MG63 (cell line): ENCODE data around the gene ALOX12B. TPM values are rescaled to one million over a fixed set of nuclear protein-coding genes. Genes with fewer than 3 reads are reported as not detected.
"Not testable (repeated sequence)": the region's sequence is repeated elsewhere in the genome, so short reads cannot be mapped to it uniquely, and the experiment has no call there.

Experiments used
- DNase-seq: peaks from one replicate; pipeline ENCODE4 v3.0.0-alpha.2; 2020
- H3K27me3 ChIP-seq: fragments of 250-450 bp; sonication (Bioruptor Pico); 2 replicates; pipeline ENCODE4 v1.5.1; 2020; ENCODE audit warnings: mild to moderate bottlenecking, moderate library complexity
- H3K36me3 ChIP-seq: fragments of 250-450 bp; sonication (Bioruptor Pico); 2 replicates; pipeline ENCODE4 v1.5.1; 2020; ENCODE audit warnings: mild to moderate bottlenecking, moderate library complexity
- H3K4me3 ChIP-seq: fragments of 250-450 bp; sonication (Bioruptor Pico); 2 replicates; pipeline ENCODE4 v1.5.1; 2020; ENCODE audit warnings: mild to moderate bottlenecking, moderate library complexity
- H3K9me3 ChIP-seq: fragments of 250-450 bp; sonication (Bioruptor Pico); 2 replicates; pipeline ENCODE4 v1.5.1; 2020; ENCODE audit warnings: mild to moderate bottlenecking, moderate library complexity
- total RNA-seq: library from RNA; depleted of rRNA; stranded (reverse); fragments of >200 nt; shearing (Covaris generic); gene quantifications from 2 replicates; pipeline ENCODE4 v1.2.3, GENCODE V29; 2014; ENCODE audit warnings: low replicate concordance

The ALOX12B gene
- total RNA-seq, 1 experiment from 2014 or later: not detected

GRCh38 chr17:8121407-8121680 lies 33.8 kb upstream of the ALOX12B start:
- Histone ChIP-seq H3K36me3 (no peaks in the 10 kb centered on the region), H3K27me3 (peaks cover 28% of the 10 kb centered on the region), H3K4me3 (peak overlapping the region; percentile 80), H3K9me3 (no peaks in the 10 kb centered on the region)
- no peak for DNase-seq

GRCh38 chr17:8120520-8121406 lies 33.2 kb upstream of the ALOX12B start:
- Histone ChIP-seq H3K36me3 (no peaks in the 10 kb centered on the region), H3K4me3 (peak overlapping the region; percentile 80), H3K9me3 (no peaks in the 10 kb centered on the region), H3K27me3 (peaks cover 28% of the 10 kb centered on the region)
- DNase-seq: peak; percentile 74

DNA sequence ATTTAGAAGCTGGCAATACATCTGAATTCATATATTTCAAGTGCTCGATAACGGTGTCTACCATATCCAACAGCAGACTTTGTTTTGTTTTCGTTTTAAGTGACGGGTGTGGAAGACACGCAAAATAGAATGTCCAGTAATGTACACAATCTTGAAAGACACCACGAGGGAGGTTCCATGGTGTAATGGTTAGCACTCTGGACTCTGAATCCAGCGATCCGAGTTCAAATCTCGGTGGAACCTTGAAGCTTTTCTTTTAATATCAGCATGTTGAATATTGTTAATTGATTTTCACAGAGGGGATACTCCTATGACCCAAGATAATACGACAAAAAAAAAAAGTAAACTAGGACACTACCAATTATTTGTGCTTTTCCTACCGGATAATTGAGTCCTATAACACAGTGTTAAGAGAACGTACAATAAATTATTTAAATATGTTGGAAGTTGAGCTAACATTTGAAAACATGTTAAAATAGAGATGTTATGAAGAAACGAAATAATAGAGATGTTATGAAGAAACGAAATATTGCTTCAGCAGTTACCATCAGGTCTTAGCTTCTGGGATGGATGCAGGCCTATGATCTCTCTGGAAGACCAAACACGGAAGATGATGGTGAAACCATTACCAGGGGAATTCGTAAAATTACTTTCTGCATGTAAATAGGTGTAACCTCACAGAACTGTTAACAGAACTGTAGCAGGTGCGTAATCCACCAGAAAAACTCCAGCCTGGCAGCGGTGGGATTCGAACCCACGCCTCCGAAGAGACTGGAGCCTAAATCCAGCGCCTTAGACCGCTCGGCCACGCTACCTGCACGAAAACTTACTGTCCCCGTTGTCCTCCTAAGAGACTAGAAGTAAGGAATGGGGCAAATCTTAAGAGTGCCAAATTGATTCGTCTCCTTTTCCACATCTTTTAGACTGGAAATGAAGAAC lies 32.3 kb upstream of the ALOX12B start:
- Histone ChIP-seq H3K9me3 (no peaks in the 10 kb centered on the region), H3K36me3 (no peaks in the 10 kb centered on the region), H3K4me3 (peak overlapping the region; percentile 80), H3K27me3 (peaks cover 25% of the 10 kb centered on the region)
- DNase-seq: peak; percentile 85

DNA sequence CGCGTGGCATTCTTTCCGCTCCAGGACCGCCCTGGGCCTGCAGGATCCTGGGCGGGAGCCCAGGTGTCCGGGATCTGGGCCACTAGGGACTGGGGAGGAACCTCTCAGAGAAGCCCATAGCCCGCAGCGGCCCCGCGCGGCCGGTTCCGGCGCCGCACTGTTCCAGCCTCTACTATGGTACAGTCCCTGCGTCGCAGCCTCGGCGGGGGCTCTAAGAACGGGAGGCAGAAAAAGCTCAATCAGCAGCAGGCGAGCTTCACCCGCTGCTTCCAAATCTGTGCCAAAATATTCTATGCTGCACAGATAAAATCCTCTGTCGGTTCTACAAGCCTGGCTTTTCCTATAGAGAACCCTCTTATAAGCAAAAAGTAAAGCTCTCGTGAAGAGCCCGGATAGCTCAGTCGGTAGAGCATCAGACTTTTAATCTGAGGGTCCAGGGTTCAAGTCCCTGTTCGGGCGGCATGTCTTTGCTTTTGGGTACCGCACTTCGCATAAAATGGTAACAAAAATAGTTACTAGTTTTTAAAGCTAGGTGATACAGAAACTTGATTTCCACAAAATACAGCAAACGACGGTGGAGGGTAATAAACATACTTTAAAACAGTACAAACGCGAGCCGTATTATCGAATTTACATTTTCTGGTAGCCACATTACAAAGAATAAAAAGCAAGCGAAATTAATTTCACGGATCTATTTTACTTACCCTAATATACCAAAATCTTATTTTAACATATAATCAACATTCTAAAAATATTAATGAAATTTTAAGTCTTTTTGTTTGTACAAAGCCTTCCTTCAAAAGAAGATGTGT lies 31.5 kb upstream of the ALOX12B start:
- Histone ChIP-seq H3K27me3 (peaks cover 17% of the 10 kb centered on the region), H3K4me3 (peak overlapping the region; percentile 80), H3K36me3 (no peaks in the 10 kb centered on the region), H3K9me3 (no peaks in the 10 kb centered on the region)
- peak; percentile 93 for DNase-seq

GRCh38 chr17:8117980-8118768 lies 30.7 kb upstream of the ALOX12B start, which contains the start of gene ALOXE3:
Gene ALOXE3, minus strand, starts transcription at chr17:8118514. Its CDS starts 524 bp downstream, at chr17:8117990.
- Histone ChIP-seq H3K27me3 (peaks cover 9% of the 10 kb centered on the region), H3K36me3 (no peaks in the 10 kb centered on the region), H3K9me3 (no peaks in the 10 kb centered on the region), H3K4me3 (peak within 1 kb of the TSS; percentile 80)
- peak; percentile 66 for DNase-seq

DNA sequence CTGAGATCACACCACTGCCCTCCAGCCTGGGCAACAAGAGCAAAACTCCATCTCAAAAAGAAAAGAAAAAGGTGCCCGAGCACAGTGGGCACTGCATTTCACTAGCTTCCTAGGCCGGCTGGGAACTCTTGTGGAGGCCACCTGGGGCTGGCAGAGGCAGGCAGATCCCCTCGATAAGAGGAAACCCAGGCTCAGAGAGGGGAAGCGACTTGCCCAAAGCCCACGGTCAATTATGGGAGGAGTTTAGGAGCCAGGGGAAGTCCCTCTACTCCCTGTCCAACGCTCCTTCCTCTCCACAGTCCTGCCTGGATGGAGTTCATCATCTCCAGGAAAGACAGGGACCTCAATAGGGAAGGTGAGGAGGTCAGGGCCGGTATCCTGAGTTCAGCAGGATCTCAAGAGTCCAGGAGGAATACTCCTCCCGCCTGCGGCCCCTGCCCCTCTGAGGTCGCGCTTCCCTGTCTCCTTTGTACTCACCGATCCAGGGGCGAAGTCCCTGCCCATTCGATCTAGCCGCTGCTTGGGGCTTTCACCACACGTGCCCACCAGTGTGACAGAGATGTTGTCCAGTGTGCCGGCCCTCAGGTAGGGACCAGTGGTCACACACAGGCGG lies 30.0 kb upstream of the ALOX12B start:
- peaks cover 3% of the 10 kb centered on the region for H3K27me3 ChIP-seq
- H3K9me3 ChIP-seq: no peaks in the 10 kb centered on the region

GRCh38 chr17:8116776-8117175 lies 29.3 kb upstream of the ALOX12B start:
- DNase-seq: no peak
- Histone ChIP-seq H3K4me3 (no peak overlapping the region), H3K9me3 (no peaks in the 10 kb centered on the region), H3K36me3 (no peaks in the 10 kb centered on the region), H3K27me3 (peaks cover 3% of the 10 kb centered on the region)

More for the DNA sequence above, 30.0 kb upstream of the ALOX12B start:
- no peaks in the 10 kb centered on the region for H3K36me3 ChIP-seq
- H3K4me3 ChIP-seq: peak overlapping the region; percentile 80
- DNase-seq: no peak

DNA sequence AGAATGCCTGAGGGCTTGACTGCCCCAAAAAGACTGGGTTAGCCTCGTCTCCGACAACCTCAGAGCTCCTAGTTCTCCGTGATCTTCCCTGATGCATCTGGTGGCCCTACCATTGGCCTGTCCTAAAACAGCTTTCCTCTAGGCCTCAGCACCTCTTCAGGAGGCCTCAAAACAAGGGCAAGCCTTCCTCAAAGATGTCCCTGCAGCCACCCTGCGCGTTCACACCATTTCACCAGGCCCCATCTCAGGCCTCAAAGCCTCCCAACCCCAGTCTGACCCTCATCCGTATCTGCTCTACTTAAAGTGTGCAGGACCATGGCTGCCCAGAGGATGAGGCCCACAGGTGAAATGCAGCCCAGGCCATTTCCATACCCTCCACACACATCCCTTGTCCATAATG lies 23.4 kb upstream of the ALOX12B start:
- Histone ChIP-seq H3K9me3 (no peaks in the 10 kb centered on the region), H3K4me3 (no peak overlapping the region), H3K27me3 (peaks cover 3% of the 10 kb centered on the region; the same call in 1 of the 2 replicates), H3K36me3 (no peaks in the 10 kb centered on the region)
- no peak for DNase-seq

DNA sequence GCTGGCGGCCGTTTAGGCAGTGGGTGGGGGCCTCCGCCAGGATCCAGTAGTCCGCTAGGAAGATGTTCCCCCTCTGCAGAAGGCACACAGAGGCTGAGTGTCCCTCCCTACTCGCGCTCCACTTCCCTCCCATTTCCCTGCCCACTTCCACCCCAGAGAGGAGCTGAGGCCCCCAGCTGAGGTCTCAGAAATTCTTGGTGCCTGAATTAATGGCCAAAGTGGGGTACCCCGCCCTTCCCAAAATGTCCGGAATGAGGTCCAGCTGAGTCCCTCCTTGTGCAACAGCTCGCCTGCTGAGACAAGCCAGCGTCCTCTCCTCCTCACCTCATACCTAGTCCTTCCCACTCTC lies 22.9 kb upstream of the ALOX12B start:
- Histone ChIP-seq H3K4me3 (no peak overlapping the region), H3K9me3 (no peaks in the 10 kb centered on the region), H3K27me3 (peaks cover 3% of the 10 kb centered on the region; the same call in 1 of the 2 replicates), H3K36me3 (no peaks in the 10 kb centered on the region)
- DNase-seq: no peak

DNA sequence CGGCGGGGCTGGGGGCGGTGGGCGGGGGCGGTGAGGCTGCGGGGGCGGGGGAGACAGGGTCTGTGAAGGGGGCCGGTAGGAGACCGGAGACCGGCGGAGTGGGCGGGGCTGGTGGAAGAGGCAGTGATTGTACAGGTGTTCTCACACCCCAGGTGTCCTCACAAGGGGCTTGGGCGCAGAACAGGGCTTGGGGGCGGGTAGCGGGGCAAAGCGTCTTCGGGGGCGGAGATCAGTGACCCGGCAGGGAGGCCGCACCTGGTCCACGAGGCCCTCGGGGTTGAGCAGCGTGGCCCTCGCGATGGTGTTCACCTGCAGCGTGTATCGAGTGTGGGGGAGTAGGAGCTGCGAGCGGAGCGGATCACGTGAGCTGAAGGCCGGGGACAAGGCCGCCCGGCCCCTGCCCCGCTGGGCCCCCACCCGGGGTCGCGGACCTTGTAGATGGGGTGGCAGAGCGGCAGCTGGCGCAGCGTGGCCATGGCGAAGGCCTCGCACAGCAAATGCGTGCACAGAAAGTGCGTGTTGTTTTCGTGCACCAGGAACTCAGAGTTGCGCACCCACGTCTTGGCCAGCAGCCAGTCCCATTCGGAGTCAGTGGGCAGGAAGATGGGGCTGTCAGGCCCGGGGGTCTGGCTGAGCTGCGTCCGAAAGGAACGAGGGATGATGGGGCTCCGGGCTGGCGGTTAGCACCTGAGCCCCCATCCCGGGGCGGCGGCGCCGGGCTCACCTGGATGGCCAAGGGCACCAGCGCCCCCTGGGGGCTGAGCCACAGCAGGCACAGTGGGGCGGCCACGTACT lies 22.3 kb upstream of the ALOX12B start:
- no peak overlapping the region for H3K4me3 ChIP-seq
- no peaks in the 10 kb centered on the region for H3K9me3 ChIP-seq
- DNase-seq: peak; percentile 23
- H3K27me3 ChIP-seq: 0 out of 2 replicates have a peak, but pooled peaks cover under 1% of the 10 kb centered on the region
- H3K36me3 ChIP-seq: no peaks in the 10 kb centered on the region

DNA sequence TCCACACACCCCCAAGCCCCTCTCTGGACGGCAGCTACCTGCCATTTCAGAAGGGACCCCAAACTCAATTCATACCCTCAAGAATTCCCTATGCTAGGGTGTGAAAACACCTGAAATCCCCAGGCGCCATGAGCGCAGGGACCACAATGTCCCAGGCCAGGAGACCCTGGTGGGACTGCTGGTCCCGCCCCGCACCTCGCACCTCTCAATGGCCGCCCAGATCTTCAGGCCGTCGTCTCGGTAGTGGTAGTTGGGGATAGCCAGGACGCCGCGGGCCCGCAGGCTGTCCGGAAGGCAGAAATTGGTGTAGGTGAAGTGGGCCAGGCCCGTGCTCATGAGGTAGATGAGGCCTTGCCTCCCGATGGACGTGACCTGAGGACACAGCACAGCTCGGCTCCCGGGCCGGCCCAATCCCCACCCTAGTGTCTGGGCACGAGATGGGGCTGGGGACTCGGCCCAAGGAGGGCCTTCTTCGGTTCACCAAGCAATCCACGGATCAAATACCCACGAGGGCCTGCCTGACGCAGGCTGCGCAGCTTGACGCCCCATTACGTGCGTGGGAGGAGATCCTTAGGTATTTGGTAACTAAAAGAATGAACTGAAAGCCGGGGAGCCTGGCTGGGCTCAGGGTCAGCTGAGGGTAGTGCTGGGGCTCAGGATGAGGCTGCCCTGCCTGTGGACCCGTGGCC lies 21.6 kb upstream of the ALOX12B start:
- H3K9me3 ChIP-seq: no peaks in the 10 kb centered on the region
- H3K36me3 ChIP-seq: no peaks in the 10 kb centered on the region
- no peak overlapping the region for H3K4me3 ChIP-seq
- no peak for DNase-seq
- no peaks in the 10 kb centered on the region for H3K27me3 ChIP-seq

GRCh38 chr17:8106980-8107379 lies 19.5 kb upstream of the ALOX12B start:
- H3K36me3 ChIP-seq, H3K27me3 ChIP-seq, DNase-seq, H3K9me3 ChIP-seq, H3K4me3 ChIP-seq: not testable (repeated sequence)

DNA sequence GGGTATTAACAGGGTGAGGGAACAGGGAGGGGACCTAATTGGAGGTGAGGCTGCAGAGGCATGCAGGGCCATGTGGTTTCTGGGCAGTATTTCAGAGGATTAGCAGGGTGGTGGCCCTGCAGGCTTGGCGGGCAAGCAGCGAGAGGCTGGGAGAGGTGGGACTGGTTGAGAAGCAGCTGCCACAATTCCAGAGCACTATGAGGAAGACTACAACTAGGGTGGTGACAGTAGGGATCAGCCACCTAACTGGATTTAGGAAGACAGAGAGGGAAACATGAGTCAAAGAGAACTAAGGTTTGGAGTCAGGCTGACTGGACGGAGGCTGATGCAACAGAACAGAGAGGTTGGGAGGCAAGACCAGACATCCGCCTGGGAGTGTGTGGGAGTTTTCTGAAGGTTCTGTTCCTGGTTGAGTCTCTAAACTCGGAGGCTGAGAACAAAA lies 18.5 kb upstream of the ALOX12B start:
- H3K36me3 ChIP-seq: no peaks in the 10 kb centered on the region
- DNase-seq: peak; percentile 32
- no peaks in the 10 kb centered on the region for H3K27me3 ChIP-seq
- no peaks in the 10 kb centered on the region for H3K9me3 ChIP-seq
- no peak overlapping the region for H3K4me3 ChIP-seq

GRCh38 chr17:8104911-8105310 lies 17.4 kb upstream of the ALOX12B start:
- no peak overlapping the region for H3K4me3 ChIP-seq
- H3K36me3 ChIP-seq: no peaks in the 10 kb centered on the region
- no peaks in the 10 kb centered on the region for H3K27me3 ChIP-seq
- no peaks in the 10 kb centered on the region for H3K9me3 ChIP-seq
- no peak for DNase-seq
